AG20443 (cell line): ENCODE results near the gene ADAMTS16.

Experiments used
- DNase-seq: peaks from one replicate; pipeline ENCODE4 v3.0.0; 2012; ENCODE audit warnings: low spot score, mixed read lengths

ADAMTS16 gene

DNA sequence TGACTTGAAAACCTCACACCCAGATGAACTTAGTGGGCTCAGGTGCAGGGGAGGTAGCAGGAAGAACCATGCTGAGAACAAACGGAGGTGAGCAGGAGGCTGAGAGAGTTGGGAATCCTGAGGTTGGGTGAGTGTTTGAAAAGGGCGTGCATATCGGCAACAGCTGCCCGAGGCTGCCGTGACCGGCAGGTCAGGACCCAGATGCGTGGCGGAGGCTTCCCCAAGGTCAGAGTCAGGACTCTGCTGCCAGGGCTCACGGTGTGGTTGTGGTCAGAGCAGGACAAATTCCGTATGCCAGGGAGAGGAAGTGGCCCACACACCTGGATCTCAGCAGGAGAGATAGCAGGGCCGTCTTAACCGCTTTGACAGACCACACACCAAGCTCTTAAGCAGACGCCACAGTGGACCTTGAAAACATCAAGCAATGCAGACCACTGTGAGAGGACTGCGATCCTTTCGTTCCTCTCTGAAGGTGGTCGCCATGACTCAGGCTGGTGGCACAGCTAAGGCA, 43.1 kb downstream of the ADAMTS16 start:
- DNase-seq = no peak

DNA sequence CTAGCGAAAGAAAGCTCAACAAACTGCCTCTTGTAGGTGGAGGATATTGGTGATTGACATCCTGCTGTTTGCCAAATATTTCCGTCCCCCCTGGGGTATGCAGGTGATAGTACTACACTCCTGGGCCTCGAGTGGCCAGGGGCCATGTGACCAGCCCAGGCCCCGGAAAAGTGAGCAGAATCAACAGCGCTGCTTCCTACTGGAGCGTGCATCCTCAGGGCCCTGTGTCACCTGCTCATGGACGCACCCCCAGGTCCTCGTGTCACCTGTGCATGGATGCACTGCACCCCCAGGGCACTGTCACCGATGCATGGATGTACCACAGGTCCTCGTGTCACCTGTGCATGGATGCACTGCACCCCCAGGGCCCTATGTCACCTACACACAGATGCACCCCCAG, 43.8 kb downstream of the ADAMTS16 start:
- DNase-seq = no peak

DNA sequence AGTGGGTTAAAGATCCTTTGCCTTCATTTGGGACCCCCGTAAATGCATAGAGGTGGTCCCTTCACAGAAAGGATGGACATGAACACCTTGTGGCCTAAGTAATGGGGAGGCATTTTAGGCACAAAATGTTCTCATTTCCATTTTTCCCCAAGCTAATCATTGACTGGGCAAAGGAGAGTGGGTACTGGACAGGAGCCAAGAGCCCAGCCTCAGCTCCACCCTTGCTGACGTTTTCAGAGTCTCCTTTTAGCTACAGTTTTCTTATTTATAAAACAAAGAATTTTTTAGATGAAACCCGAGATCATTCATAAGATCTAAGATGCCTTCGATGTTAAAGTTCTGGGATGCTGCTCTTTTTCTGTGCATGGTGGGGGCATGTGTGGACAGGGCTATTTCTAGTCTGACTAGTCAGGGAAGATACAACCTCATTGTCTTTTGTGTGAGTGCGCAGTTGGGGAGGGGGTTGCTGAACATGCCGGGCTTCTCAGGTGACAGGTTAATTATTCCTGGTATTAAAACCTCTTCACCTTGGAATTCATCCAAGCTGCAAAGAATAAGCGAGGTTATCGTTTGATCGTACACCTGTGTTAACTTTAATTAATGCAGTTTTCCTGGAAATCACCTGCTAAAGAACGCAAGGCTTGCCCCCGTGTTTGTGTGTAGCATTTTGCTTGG, 48.4 kb downstream of the ADAMTS16 start:
- no peak for DNase-seq

DNA sequence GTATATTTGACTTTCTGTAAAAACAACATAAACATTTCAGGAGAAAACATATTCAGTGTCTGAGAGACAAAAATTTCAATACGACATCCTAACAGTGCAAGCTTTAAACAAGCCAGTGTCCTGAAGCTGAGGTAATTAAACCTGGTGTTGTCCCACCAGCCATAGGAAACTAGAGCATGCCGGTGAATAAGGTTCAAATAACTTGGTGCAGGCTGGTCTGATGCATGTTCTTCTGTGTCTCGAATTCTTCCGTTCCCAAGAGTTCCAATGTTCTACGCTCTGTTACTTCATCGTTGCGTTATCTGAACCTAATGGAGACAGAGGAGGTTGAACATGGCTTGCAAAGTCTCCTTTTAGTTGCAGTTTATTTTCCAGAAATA, 48.9 kb downstream of the ADAMTS16 start:
- DNase-seq = no peak

DNA sequence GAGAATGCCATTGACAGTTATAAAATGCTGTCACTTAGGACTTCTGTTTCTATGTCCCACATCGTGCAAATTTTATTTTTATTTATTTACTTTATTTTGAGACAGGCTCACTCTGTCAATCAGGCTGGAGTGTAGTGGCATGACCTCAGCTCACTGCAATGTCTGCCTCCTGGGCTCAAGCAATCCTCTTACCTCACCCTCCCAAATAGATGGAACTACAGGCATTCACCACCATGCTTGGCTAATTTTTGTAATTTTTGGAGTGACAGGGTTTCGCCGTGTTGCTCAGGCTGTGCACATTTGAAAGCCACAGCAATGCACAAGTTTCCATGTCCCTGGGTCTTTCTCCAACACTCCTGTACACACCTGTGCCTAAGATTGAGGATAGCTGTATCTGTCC, 51.8 kb downstream of the ADAMTS16 start:
- DNase-seq = no peak

DNA sequence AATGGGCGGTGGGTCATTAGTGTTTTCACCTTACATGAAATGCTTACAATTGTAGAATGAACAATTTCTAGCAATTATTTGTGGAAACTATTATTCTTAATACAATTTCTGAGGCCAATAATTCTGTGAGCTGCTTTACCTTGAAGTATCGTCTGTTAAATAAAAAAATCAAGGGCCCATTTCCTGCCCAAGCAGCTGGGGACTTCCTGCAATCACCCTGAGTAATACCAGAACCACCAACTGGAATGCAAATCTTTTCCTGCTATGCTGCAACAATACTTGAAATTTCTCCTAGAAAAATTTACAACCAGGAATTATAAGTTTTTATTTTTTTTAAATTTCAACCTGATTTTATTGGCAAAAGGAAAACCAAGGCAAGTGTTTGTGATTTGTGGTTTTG, 52.6 kb downstream of the ADAMTS16 start:
- no peak for DNase-seq

DNA sequence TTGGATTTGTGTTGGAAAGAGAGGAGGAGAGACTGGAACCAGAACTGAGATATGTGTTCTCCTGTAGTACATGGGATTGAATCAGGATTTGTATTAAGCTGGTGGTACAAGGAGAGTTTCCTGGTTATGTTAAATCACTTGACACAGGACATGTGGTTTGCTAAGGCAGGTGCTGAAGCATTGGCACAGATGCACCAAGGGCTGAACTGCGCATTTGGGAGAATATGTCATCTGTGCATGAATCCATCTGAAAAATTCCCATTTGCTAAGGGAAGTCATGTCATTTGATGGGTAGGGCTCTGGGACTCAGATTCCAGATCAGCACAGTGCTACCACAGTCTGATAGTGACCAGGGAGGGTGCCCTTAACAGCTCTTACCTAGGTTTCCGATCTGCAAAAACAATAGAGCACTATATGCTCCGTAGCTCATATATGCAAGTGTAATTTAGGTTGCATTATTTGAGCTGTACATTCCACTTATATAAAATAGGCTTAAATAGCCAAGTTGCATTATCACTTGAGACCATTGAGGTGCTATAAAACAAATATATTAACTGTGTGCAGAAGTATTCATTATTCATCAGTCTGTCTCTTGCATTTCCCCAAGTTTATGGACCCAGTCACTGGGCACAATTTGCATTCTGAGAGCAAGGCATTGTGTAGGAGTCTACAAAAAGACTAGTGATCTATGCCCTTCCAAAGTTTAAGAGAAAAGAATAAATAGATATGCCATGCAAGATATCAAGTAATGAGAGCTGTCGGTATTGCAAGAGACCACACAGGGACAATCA, 55.2 kb downstream of the ADAMTS16 start:
- no peak for DNase-seq

DNA sequence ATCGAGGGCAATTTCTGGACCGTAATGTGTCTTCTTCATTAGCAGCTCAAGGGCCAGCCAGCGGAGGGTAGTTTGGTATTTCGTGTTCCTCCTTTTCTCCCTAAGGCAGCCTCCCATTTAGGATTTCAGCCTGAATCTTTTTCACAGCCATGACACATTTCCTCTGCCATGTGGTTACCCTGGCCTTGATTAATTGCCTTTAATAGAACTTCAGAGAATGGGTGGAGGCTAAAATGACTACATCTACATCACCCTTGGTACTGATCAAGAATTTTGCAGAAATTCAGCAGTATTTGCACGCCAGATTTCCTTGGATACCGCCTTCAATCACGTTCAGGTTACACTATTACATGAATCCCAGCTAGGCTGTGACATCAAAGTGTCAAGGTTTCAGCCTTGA, 58.0 kb downstream of the ADAMTS16 start:
- DNase-seq = no peak

DNA sequence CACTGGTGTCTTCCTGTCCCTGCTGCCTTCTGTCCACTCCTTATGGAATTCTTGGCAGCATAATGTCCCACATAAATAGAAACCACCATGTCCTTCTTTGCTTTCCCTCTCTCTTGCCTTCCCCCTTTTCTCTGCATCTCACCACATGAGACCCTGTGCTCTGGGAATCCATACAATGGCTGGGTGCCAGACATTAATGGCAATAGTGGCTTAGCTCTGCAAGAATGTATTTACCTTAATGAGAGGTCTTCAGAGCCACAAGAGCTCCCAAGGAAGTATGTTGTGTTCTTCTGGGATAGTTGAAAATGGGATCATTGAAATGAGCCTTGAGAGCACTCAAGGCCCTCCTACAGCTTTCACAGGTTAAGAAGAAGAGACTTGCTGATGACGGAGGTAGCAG, 58.7 kb downstream of the ADAMTS16 start:
- DNase-seq = no peak

DNA sequence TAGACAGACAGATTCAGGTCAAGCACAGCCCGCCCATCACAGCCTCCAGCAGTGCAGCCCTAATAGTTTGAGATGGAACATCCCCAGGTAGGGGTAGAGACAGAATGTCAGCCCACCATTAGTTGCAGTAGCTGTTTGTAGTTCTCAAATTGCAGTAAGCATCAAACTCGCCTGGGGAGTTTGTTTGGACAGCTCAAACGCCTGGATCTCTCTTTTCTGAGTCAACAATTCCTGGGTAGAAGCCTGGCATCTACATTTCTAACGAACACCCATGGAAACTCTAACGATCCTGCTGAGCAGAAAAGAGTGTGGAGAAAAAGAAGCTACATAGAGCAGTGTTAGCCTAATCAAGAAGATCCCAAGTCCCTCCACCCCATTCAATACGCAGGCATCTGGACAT, 59.4 kb downstream of the ADAMTS16 start:
- DNase-seq = no peak

DNA sequence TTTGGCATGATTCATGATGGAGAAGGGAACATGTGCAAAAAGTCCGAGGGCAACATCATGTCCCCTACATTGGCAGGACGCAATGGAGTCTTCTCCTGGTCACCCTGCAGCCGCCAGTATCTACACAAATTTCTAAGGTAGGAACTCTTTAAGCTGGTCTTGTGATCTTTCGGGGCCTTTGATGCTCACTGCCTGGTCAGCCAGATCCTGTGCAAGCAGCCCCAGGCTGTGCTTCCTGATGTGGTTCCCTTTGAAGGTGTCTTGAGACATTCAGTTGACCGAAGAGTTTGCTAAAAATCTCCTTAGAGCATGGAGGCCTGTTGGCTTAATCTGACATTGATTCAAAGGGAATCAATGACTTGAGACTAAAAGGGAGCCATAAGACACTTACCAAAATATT, 60.0 kb downstream of the ADAMTS16 start:
- no peak for DNase-seq

DNA sequence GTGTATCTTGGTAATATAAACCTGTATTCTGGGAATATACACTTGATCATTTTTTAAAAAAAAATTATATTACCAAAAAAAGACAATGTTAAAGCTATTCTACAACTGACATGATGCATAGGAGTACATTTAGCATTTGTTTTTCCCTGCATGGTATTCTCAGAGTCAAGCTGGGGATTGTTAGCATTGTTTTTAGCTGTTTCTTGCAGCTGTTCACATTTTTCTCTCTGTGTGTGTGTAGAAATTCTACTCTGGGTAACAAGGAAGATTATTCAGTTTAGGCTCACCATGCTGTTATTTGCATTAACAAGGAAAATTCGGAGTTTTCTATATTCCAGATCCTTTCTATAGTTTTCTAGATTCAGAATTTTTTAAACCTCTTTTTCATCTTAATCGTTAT, 62.2 kb downstream of the ADAMTS16 start:
- DNase-seq = no peak

DNA sequence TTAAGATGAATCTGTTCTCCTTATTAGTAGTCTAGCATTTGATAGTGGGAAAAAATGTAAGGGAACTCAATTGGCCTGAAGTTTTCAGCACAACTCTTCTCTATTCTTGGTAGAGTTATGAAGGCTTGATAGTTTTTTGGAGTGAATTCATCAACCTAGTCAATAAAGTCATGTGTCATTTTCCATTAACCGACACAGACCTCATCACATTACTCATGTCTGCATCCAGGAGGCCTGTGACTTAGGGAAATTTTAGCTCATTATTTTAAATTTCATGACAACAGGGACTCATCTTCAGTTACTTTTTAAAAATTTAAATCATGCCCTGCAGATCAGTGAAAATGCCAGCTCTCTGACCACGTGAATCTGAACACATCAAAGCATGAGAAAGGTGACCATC, 63.3 kb downstream of the ADAMTS16 start:
- DNase-seq = no peak

DNA sequence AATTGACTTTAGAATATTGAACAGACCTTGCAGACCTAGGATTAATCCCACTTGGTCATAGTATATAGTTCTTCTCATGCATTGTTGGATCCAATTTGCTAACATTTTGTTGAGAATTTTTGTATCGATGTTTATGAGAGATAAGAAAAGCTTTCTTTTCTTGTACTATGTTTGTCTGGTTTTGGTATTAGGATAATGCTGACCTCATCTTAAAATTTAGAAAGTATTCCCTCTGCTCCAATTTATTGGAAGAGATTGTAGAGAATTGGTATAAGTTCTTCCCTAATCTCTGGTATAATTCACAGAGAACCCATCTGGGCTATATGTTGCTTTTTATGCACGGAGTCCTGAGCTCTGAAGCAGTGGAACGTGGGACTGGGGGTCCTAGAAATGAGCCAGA, 67.7 kb downstream of the ADAMTS16 start:
- DNase-seq = no peak

DNA sequence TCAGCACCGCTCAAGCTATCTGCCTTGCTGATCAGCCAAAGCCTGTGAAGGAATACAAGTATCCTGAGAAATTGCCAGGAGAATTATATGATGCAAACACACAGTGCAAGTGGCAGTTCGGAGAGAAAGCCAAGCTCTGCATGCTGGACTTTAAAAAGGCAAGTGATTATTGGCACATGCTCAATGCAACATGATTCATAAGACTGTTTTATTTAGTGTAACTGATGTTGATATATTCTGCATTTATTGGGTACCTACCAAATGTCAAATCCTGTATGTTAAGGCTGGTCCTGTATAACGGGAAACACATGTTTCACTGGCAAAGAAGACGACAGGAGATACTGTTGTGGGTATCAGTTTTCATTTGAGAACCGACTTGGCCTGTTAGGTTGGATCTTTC, 69.0 kb downstream of the ADAMTS16 start:
- DNase-seq = no peak

DNA sequence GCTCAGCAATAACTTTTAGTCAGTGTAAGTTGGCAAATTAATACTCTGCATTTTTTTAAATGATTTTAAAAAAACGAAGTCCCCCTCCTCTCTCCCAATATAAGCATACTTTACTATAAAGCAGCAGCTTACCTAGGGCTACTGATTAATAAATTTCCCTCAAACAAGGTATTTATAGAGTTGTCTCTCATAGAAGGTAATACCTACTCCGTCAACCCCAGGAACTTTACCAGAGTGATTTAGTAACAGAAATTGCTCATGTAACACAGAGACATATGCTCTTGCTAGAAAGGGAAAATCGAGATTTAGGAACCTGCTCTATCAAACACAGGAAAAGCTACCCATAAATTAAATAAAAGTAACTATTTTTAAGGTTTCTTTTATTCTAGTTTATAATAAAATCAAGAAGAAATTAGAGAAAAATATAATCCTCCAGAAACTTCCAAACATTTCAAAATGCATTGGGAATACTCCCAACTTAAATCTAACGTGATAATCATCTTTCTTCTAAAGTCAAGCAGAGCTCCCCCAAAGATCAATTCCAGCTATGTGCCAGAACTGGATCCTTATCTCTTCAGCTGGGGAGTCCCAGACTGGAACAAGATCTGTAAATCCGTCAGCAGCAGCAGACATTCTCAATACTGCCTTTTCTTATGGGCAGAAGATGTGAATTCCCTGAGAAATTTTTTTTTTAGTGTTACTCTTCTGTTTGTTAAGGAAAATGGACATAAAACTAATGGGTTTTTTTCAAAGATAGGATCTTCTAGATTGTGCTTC, 69.6 kb downstream of the ADAMTS16 start:
- DNase-seq = no peak

DNA sequence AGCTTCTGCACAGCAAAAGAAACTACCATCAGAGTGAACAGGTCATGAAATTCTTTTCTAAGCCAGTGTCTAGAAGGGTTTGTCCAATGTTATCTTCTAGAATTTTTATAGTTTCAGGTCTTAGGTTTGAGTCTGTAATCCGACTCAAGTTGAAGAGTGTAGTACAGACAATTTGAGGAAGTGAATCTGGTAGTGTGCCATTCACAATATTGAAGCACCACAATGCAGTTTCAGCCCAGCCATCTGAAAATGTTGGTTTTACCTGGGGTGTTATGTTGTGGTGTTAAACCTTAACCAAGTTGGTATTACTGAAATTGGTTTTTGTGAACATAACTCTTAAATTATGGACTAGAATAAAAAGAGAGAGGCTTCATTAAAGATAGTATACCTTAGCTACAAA, 77.2 kb downstream of the ADAMTS16 start:
- DNase-seq = no peak

DNA sequence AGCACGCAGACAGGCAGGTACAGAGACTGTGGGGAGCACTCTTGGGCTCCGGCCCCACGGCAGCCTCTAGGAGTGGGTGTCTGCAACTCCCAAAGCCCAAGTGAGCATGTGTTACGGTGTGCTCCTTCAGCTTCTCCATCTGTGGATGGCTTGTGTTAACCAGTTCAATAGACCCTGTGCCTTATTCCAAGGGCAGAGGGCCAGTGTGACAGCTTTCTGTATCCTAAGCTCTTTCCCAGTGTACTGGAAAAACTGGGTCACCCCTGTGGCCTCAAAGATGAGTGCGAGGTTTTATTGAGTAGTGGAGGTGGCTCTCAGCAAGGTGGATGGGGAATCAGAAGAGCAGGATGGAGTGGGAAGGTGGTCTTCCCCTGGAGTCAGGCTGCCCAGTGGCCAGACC, 78.3 kb downstream of the ADAMTS16 start:
- DNase-seq = no peak

DNA sequence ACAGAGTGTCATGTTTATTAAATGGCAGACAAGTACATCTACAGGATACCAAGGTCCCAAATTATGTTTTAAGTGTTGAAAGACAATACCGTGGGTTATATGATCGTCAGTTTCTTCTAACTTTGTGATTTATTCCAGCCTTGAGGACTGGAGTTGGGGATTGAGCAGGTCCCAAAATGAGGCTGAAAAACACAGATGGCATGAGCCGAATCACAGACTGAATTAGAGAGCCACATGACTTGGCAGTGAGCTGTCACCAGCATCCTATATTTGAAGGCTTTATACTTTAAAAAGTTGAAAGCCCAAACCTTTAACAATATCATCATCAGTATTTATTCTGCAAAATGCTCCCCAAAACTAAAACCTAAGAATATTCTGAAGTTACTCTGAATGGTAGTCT, 79.4 kb downstream of the ADAMTS16 start:
- DNase-seq = no peak

DNA sequence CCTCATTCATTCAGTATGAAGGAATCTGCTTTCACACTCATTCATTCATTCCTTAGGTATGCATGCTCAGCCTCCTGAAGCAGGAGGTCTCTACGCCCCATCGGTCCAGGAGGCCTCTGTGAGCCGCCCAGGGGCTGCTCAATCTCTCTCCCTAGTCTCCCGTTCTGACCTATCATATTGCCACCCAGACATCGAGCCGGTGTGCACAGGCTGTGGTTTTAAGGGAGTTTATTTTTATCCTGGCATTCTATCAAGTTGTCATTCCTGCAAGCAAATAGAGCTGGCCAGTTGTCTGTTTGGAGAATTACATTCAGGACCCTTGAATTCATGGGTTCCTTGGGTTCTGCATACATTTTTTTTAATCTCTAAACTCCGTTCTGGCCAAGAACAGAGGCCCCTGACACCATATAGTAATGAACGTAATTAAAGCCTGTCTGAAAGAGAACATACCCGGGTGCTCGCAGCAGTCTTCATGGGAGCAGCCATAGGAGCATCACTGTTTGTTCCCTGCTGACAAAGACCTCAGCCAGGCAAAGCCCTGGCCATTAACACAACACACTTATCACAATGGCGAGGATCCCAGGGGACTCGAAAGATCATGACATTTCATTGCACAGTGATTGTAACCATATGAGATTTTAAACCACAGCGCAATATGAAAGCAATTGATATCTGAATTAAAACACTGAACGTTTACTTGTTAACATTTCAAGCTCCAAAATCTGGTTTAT, 80.9 kb downstream of the ADAMTS16 start:
- DNase-seq = no peak

DNA sequence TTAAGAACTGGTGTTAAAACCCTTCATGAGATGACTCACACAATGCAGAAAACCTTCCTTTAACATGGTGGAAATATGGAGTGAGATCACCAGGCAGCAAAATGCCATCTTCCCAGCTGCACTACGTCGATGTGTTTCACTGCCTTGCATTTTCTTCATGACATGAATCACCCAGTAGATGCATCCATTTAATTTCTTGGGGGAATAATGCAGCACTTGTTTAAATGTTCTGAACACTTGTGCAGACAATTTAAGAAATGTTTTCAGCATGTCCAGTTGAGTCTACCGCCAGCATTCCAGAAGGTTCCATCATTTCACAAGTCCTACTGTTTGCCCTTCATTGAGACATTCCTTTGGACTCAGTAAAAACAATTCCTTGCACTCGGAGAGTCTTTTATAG, 81.6 kb downstream of the ADAMTS16 start:
- DNase-seq = no peak

DNA sequence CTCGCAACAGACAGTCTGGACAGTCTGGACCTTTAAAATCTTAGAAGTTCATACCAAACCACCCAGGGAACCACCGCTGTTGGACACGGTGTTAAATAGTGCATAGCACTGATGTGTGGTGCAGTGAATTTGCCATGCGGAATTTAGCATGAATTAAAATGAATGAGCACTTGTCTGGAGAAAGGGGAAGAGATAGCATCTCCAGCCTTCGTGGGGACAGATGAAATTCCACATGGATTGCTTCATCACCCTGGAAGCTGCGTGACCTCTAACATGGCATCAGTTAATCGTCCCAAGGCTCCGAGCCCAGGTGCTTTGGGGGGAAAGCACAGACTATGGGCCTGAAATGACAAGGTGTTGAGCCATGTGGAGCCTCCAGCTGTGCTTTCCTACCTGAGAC, 91.4 kb downstream of the ADAMTS16 start:
- DNase-seq = no peak
